Keratinocyte (primary cell): ENCODE measurements around the gene DPCD.

Experiments used
- CTCF ChIP-seq, 3 experiments: IDR thresholded peaks in 1 of 3; conservative IDR thresholded peaks in 1 of 3; optimal IDR thresholded peaks in 1 of 3; 2 replicates in 2 of 3; 3 replicates in 1 of 3; pipeline versions ENCODE3 to v1.5.1; 2011; ENCODE audit warnings: low read length in 3 of 3, mild to moderate bottlenecking in 3 of 3, moderate library complexity in 2 of 3, control low read depth in 1 of 3, inconsistent platforms in 1 of 3; ENCODE audit not compliant: insufficient read depth in 2 of 3; ENCODE audit errors: extremely low read depth in 1 of 3
- EZH2 ChIP-seq: IDR thresholded peaks from one replicate; pipeline ENCODE4 v1.6.1; 2012; ENCODE audit warnings: inconsistent platforms, mild to moderate bottlenecking, low read length, moderate library complexity

DNA sequence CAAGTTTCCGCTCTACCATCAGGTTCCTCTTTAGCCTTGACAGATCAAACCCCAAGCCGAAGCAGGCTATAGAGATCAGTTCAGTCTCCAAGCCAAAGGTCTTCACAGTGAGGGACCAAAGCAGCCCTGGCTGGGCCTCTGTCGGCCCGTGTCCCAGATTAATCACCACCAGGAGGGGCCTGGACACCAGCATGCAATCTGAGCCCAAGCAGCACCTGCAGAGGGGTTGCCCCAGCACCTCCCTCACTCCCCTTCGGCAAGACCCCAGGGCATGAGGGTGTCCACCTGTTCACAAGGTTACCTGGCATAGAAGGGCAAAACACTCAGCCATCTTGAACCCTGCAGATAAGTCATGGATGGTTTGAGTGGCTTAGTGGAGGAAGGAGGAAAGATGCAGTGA, 70.9 kb downstream of the DPCD start:
- no peak for TF ChIP-seq CTCF (optimal IDR thresholded peaks at IDR 0.05 in 1 of 3, IDR thresholded peaks at IDR 0.05 in 1 of 3, conservative IDR thresholded peaks at IDR 0.05 in 1 of 3; ENCODE audit: extremely low read depth in 1 of 3, insufficient read depth in 2 of 3, low read length in 3 of 3)
- TF ChIP-seq EZH2: no peak
